Lower leg skin (tissue), 4 donors: ENCODE data around the gene ANAPC2. TPM values are rescaled to one million over a fixed set of nuclear protein-coding genes. Genes with fewer than 3 reads are reported as not detected.

ENCODE experiments used
- DNase-seq, 2 donors: peaks; one replicate each; pipeline ENCODE4 v3.0.0-alpha.2; 2019; ENCODE audit warnings: low spot score in 2 of 2
- H3K4me3 ChIP-seq: fragments of 200-600 bp; sonication (generic); 2 replicates; pipeline ENCODE4 v1.5.1; 2017; ENCODE audit warnings: mild to moderate bottlenecking, low read depth; ENCODE audit not compliant: poor library complexity, severe bottlenecking
- POLR2A ChIP-seq, 2 donors: fragments of 450-650 bp; IDR thresholded peaks; one replicate each; pipeline ENCODE4 v1.6.1; 2016 to 2017; ENCODE audit warnings: antibody characterized with exemption in 2 of 2, mild to moderate bottlenecking in 1 of 2, moderate library complexity in 1 of 2
- WGBS, 2 donors: methylation state at CpG; one replicate each; pipeline ENCODE4 v1.1.5; 2018; 5-methylcytosine and 5-hydroxymethylcytosine counted together
- intact Hi-C: fragments of 100-400 bp; cut with DNase I; formaldehyde crosslinking; loops from one replicate; pipeline ENCODE4 v1.15.0; 2023; ENCODE audit warnings: low total_unique reads
- total RNA-seq, 4 donors: library from RNA; depleted of rRNA; stranded (reverse); fragments of >200 nt; gene quantifications; one replicate each; pipeline ENCODE4 v1.1.0, GENCODE V29; 2016
- TF ChIP-seq, protein P1 (sequence below), 3 donors: fragments of 450-650 bp; IDR thresholded peaks; one replicate each; pipeline ENCODE4 v1.5.1; 2016; ENCODE audit warnings: antibody characterized with exemption in 3 of 3, mild to moderate bottlenecking in 3 of 3, moderate library complexity in 2 of 3

ANAPC2 gene
- total RNA-seq, 4 donors from 2014 or later, result 26.2 to 69.3 (median 30.5) TPM

DNA sequence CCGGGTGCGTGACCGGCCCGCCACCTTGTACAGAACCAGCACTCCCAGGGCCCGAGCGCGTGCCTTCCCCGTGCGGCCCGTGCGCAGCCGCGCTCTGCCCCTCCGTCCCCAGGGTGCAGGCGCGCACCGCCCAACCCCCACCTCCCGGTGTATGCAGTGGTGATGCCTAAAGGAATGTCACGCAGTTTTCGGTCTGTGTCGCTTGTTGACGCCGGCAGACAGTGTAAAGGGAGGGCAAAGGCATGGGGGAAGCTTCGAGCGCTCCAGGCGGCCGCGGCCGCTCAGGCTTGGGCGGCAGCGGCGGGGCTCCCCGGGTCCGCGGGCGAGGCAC lies 19.8 kb downstream of the ANAPC2 start:
- TF ChIP-seq POLR2A (IDR thresholded peaks at IDR 0.05), result no peak
- TF ChIP-seq, protein P1, sequence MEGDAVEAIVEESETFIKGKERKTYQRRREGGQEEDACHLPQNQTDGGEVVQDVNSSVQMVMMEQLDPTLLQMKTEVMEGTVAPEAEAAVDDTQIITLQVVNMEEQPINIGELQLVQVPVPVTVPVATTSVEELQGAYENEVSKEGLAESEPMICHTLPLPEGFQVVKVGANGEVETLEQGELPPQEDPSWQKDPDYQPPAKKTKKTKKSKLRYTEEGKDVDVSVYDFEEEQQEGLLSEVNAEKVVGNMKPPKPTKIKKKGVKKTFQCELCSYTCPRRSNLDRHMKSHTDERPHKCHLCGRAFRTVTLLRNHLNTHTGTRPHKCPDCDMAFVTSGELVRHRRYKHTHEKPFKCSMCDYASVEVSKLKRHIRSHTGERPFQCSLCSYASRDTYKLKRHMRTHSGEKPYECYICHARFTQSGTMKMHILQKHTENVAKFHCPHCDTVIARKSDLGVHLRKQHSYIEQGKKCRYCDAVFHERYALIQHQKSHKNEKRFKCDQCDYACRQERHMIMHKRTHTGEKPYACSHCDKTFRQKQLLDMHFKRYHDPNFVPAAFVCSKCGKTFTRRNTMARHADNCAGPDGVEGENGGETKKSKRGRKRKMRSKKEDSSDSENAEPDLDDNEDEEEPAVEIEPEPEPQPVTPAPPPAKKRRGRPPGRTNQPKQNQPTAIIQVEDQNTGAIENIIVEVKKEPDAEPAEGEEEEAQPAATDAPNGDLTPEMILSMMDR (IDR thresholded peaks at IDR 0.05), result no peak
- no peak overlapping the region for H3K4me3 ChIP-seq
- 0 to 2% methylated on average over 13 to 22 of the region's 36 CpGs for WGBS, 2 donors
- DNase-seq, result no peak
- intact Hi-C loops, result no loop called here

- no peak overlapping the region for H3K4me3 ChIP-seq
- 7 to 19% methylated on average over 27 to 39 of the region's 57 CpGs for WGBS, 2 donors
- TF ChIP-seq, protein P1 (IDR thresholded peaks at IDR 0.05), result no peak
- no peak for TF ChIP-seq POLR2A (IDR thresholded peaks at IDR 0.05)
- intact Hi-C loops, result no loop called here
- no peak for DNase-seq
These were observed 20.4 kb downstream of the ANAPC2 start for GRCh38 chr9:137167747-137168572.

DNA sequence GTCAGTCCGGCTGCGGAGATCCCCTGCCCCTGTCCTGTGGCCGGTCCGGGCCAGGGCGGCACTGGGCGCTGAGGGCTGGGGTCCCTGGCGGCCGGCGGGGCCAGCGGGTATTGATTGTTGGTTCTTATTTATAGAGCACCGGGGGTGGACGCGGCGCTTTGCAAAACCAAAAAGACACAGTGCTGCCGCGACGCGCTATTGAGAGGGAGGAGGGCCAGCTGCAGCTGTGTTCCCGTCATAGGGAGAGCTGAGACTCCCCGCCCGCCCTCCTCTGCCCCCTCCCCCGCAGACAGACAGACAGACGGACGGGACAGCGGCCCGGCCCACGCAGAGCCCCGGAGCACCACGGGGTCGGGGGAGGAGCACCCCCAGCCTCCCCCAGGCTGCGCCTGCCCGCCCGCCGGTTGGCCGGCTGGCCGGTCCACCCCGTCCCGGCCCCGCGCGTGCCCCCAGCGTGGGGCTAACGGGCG lies 21.0 kb downstream of the ANAPC2 start:
- intact Hi-C loops, result no loop called here
- whole genome bisulfite sequencing, 2 donors, result 26 to 41% methylated on average over 22 to 31 of the region's 44 CpGs
- H3K4me3 ChIP-seq, result no peak overlapping the region
- no peak for TF ChIP-seq POLR2A (IDR thresholded peaks at IDR 0.05)
- TF ChIP-seq, protein P1 (IDR thresholded peaks at IDR 0.05), result no peak
- no peak for DNase-seq

DNA sequence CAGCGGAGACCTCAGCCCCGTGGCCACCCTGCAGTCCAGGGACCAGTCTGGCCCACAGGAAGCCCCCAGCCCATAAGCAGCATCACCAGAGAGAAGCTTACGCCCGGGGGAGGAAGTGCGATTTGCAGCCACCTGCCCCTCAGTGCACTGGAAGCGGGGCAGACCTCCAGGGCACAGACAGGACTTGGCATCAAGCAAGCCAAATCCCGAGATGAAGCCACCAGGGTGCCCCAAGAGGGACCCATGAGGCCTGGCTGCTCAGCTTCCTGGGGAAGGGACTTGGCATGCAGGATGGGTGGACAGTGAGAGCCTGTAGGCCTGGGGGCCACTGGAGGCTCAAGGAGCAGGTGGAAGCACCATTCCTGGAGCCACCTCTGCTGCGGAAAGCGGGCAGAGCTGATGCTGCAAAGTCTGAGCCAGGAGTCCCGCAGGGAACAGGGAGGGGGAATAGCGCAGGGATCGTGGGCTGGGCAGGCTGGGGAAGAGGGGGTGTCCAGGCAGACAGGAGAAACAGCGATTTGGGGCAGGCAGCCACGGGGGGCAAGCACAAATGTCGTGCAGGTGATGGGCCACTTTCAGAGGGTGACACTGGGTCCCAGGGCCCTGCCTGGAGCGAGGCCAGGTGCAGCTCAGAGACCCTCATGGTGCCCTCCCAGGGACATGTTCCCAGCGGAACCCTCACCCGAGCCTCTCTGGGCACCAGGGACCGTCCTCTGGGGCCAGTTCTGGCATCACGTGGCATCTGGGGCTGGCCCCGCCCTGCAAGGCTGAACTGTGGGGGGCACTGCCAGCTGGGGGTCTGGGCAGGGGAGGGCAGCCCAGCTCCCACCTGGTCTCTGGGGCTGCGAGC lies 21.8 kb downstream of the ANAPC2 start:
- intact Hi-C loops, result no loop called here
- TF ChIP-seq POLR2A (IDR thresholded peaks at IDR 0.05), result no peak

GRCh38 chr9:137165250-137165836 lies 23.0 kb downstream of the ANAPC2 start:
- 78 to 82% methylated on average over 32 of the region's 32 CpGs for WGBS, 2 donors
- DNase-seq, result no peak
- intact Hi-C loops, result no loop called here
- no peak for TF ChIP-seq POLR2A (IDR thresholded peaks at IDR 0.05)
- TF ChIP-seq, protein P1 (IDR thresholded peaks at IDR 0.05), result no peak
- no peak overlapping the region for H3K4me3 ChIP-seq

More for the DNA sequence above, 21.8 kb downstream of the ANAPC2 start:
- DNase-seq, result no peak
- WGBS, 2 donors, result 61 to 74% methylated on average over 11 to 13 of the region's 22 CpGs
- H3K4me3 ChIP-seq, result no peak overlapping the region
